Measurements from ENCODE around the gene SLC23A1.

- TF ChIP-seq GABPA (IDR thresholded peaks at IDR 0.05 in 1 of 2, conservative IDR thresholded peaks at IDR 0.05 in 1 of 2) (no peak), CTCF (IDR thresholded peaks at IDR 0.05; ENCODE audit: low read depth, low read length, missing input control) (no peak), MAX (IDR thresholded peaks at IDR 0.05) (no peak), ZBTB33 (IDR thresholded peaks at IDR 0.05) (no peak), SP1 (IDR thresholded peaks at IDR 0.05) (no peak)
Measured at GRCh38 chr5:139394654-139395566, 11.8 kb upstream of the SLC23A1 start, which contains the start of gene PROB1.

All from liver (tissue), 3 donors.